EH (cell line): ENCODE measurements around the gene ANGPTL8.

ENCODE experiments used
- DNase-seq: peaks from one replicate; pipeline ENCODE4 v3.0.0-alpha.2; 2015; ENCODE audit warnings: low read depth

Gene ANGPTL8

GRCh38 chr19:11236324-11237301 lies 2.8 kb upstream of the ANGPTL8 start:
- no peak for DNase-seq

- no peak for DNase-seq
Observed at GRCh38 chr19:11237321-11237720, 2.1 kb upstream of the ANGPTL8 start.

GRCh38 chr19:11238041-11238440 lies 1.4 kb upstream of the ANGPTL8 start:
- no peak for DNase-seq

- no peak for DNase-seq
Observed at GRCh38 chr19:11238781-11239376, 540 bp upstream of the ANGPTL8 start.

GRCh38 chr19:11240008-11240444 lies 607 bp downstream of the ANGPTL8 start:
- no peak for DNase-seq

GRCh38 chr19:11242025-11242424 lies 2.6 kb downstream of the ANGPTL8 start:
- DNase-seq, result no peak

- peak; percentile 82 for DNase-seq
Observed at GRCh38 chr19:11242864-11243797, 3.7 kb downstream of the ANGPTL8 start.

- DNase-seq, result no peak
Observed at GRCh38 chr19:11243798-11244169, 4.4 kb downstream of the ANGPTL8 start.

- peak; percentile 17 for DNase-seq
Observed at GRCh38 chr19:11244846-11245589, 5.6 kb downstream of the ANGPTL8 start.

GRCh38 chr19:11246941-11247340 lies 7.5 kb downstream of the ANGPTL8 start:
- DNase-seq, result no peak

GRCh38 chr19:11247391-11247790 lies 8.0 kb downstream of the ANGPTL8 start:
- peak; percentile 32 for DNase-seq

GRCh38 chr19:11247934-11248333 lies 8.5 kb downstream of the ANGPTL8 start:
- DNase-seq, result no peak

- no peak for DNase-seq
Observed at GRCh38 chr19:11248852-11249251, 9.4 kb downstream of the ANGPTL8 start.

- DNase-seq, result no peak
Observed at GRCh38 chr19:11251217-11251616, 11.8 kb downstream of the ANGPTL8 start.

GRCh38 chr19:11251650-11252314 lies 12.4 kb downstream of the ANGPTL8 start:
- DNase-seq, result no peak

- no peak for DNase-seq
Observed at GRCh38 chr19:11252665-11253355, 13.4 kb downstream of the ANGPTL8 start.

- DNase-seq, result no peak
Observed at GRCh38 chr19:11254666-11255065, 15.2 kb downstream of the ANGPTL8 start.

- no peak for DNase-seq
Observed at GRCh38 chr19:11256189-11256588, 16.8 kb downstream of the ANGPTL8 start.

GRCh38 chr19:11257846-11258380 lies 18.5 kb downstream of the ANGPTL8 start:
- DNase-seq, result no peak

GRCh38 chr19:11260996-11261395 lies 21.6 kb downstream of the ANGPTL8 start:
- DNase-seq, result no peak
